ENCODE data around the gene PCGF2.

PCGF2 gene

GRCh38 chr17:38749223-38750043 is 1.3 kb upstream of the PCGF2 start (continued):
- TF ChIP-seq ZNF510 (tag by site-specific recombination; IDR thresholded peaks at IDR 0.05; ENCODE audit: insufficient replicate concordance) (no peak), ZNF19 (tag by site-specific recombination; IDR thresholded peaks at IDR 0.05; ENCODE audit: low read depth) (no peak), IKZF3 (tag by site-specific recombination; IDR thresholded peaks at IDR 0.05) (peak; percentile 96), TCF7L2 (IDR thresholded peaks at IDR 0.05; ENCODE audit: borderline replicate concordance, low read depth, low read length) (no peak), ZNF335 (tag by site-specific recombination; conservative IDR thresholded peaks at IDR 0.05) (peak; percentile 72), ZBTB11 (tag by site-specific recombination; conservative IDR thresholded peaks at IDR 0.05; ENCODE audit: low read depth) (peak; percentile 66), SP7 (tag by site-specific recombination; IDR thresholded peaks at IDR 0.05) (peak; percentile 68), MYNN (tag by site-specific recombination; IDR thresholded peaks at IDR 0.05; ENCODE audit: borderline replicate concordance) (0 out of 2 replicates have a peak, but pooled peaks have one; percentile 42), ZNF366 (tag by site-specific recombination; conservative IDR thresholded peaks at IDR 0.05) (peak; percentile 80), ZNF138 (tag by site-specific recombination; IDR thresholded peaks at IDR 0.05; ENCODE audit: borderline replicate concordance) (no peak), ZSCAN4 (tag by site-specific recombination; IDR thresholded peaks at IDR 0.05) (no peak), ZNF341 (tag by site-specific recombination; IDR thresholded peaks at IDR 0.05; ENCODE audit: low read depth) (peak; percentile 100), ZNF660 (tag by site-specific recombination; IDR thresholded peaks at IDR 0.05) (peak; percentile 52; the same call in 1 of the 2 replicates), ZNF2 (tag by site-specific recombination; IDR thresholded peaks at IDR 0.05) (0 out of 2 replicates have a peak, but pooled peaks have one; percentile 29), HOXA7 (CRISPR knock-in tag; IDR thresholded peaks at IDR 0.05; ENCODE audit: borderline replicate concordance) (no peak), ZFP69B (tag by site-specific recombination; IDR thresholded peaks at IDR 0.05) (peak; percentile 68; the same call in 1 of the 2 replicates), KLF17 (tag by site-specific recombination; IDR thresholded peaks at IDR 0.05) (peak; percentile 62; the same call in 1 of the 2 replicates), ZNF600 (tag by site-specific recombination; IDR thresholded peaks at IDR 0.05) (peak; percentile 98), ZSCAN30 (tag by site-specific recombination; IDR thresholded peaks at IDR 0.05) (peak; percentile 98), ZNF416 (tag by site-specific recombination; IDR thresholded peaks at IDR 0.05) (no peak), GLIS2 (tag by site-specific recombination; IDR thresholded peaks at IDR 0.05) (peak; percentile 72), KLF8 (tag by site-specific recombination; IDR thresholded peaks at IDR 0.05) (peak; percentile 96), GLIS1 (tag by site-specific recombination; IDR thresholded peaks at IDR 0.05) (peak; percentile 25; the same call in 1 of the 2 replicates), ZSCAN5A (tag by site-specific recombination; IDR thresholded peaks at IDR 0.05) (0 out of 2 replicates have a peak, but pooled peaks have one; percentile 39), ZNF169 (tag by site-specific recombination; IDR thresholded peaks at IDR 0.05) (no peak), ZNF768 (tag by site-specific recombination; IDR thresholded peaks at IDR 0.05) (no peak), ZNF704 (tag by site-specific recombination; IDR thresholded peaks at IDR 0.05) (no peak), KLF7 (tag by site-specific recombination; IDR thresholded peaks at IDR 0.05; ENCODE audit: borderline replicate concordance) (peak; percentile 81; the same call in 1 of the 2 replicates), FEZF1 (tag by site-specific recombination; IDR thresholded peaks at IDR 0.05) (no peak), ZNF248 (tag by site-specific recombination; IDR thresholded peaks at IDR 0.05) (no peak), PBX3 (CRISPR knock-in tag; IDR thresholded peaks at IDR 0.05) (peak; percentile 71)
